Calu3 (cell line): ENCODE data around the gene OSTN. TPM values are rescaled to one million over a fixed set of nuclear protein-coding genes. Genes with fewer than 3 reads are reported as not detected.

ENCODE experiments used
- BruUV-seq: library from RNA; stranded (reverse); fragments of 400-500 nt; replicated peaks from 2 replicates; lab custom pipeline; 2021; lab: Mats Ljungman, UMichigan
- CTCF ChIA-PET: fragments of 300-600 bp; sonication (Branson Sonifier 250); formaldehyde crosslinking; loops from one replicate; lab custom pipeline; 2022; ENCODE audit warnings: antibody characterized with exemption; lab: Charles Lee
- DNase-seq: peaks from one replicate; pipeline ENCODE4 v3.0.0; 2022
- H3K27ac Mint-ChIP-seq: one replicate; pipeline ENCODE4 v1.8.0; 2022; ENCODE audit warnings: mixed read lengths; ENCODE audit not compliant: unreplicated experiment
- H3K27me3 Mint-ChIP-seq: one replicate; pipeline ENCODE4 v1.8.0; 2022; ENCODE audit warnings: mixed read lengths; ENCODE audit not compliant: unreplicated experiment
- H3K36me3 Mint-ChIP-seq: one replicate; pipeline ENCODE4 v1.8.0; 2022; ENCODE audit warnings: mild to moderate bottlenecking, moderate library complexity, mixed read lengths; ENCODE audit not compliant: insufficient read depth, unreplicated experiment
- H3K4me1 Mint-ChIP-seq: one replicate; pipeline ENCODE4 v1.8.0; 2022; ENCODE audit warnings: mild to moderate bottlenecking, low read depth, mixed read lengths; ENCODE audit not compliant: unreplicated experiment
- H3K4me3 Mint-ChIP-seq: one replicate; pipeline ENCODE4 v1.8.0; 2022; ENCODE audit warnings: mild to moderate bottlenecking, low read depth, moderate library complexity, mixed read lengths; ENCODE audit not compliant: unreplicated experiment
- H3K9me3 Mint-ChIP-seq: one replicate; pipeline ENCODE4 v1.8.0; 2022; ENCODE audit warnings: low read depth, mixed read lengths; ENCODE audit not compliant: unreplicated experiment
- CTCF ChIP-seq: fragments of 200-600 bp; IDR thresholded peaks from one replicate; pipeline ENCODE4 v1.8.0; 2022; ENCODE audit warnings: antibody characterized with exemption; ENCODE audit not compliant: unreplicated experiment
- intact Hi-C: fragments of 100-400 bp; cut with micrococcal nuclease; formaldehyde crosslinking; loops from one replicate; pipeline ENCODE4 v1.10.0; 2022; ENCODE audit not compliant: unreplicated experiment
- total RNA-seq: library from RNA; stranded (reverse); gene quantifications from 2 replicates; pipeline ENCODE4 v1.2.3, GENCODE V29; 2022

Gene OSTN
- total RNA-seq, 1 experiment from 2014 or later: not detected

GRCh38 chr3:191246630-191247029 is 47.6 kb downstream of the OSTN start:
- no peaks in the 10 kb centered on the region for H3K9me3 Mint-ChIP-seq
- intact Hi-C loops: loop anchor here (10.0 kb wide), 1 partner anchor 108 kb away; no protein-coding TSS in a partner anchor
- H3K36me3 Mint-ChIP-seq: no peaks in the 10 kb centered on the region
- BruUV-seq: no TSS peak
- CTCF ChIA-PET: interaction anchor here (0.7 kb wide), 1 partner anchor 34 kb away, joined by 3 read pairs; no protein-coding TSS in a partner anchor
- no peak for TF ChIP-seq CTCF
- no peak overlapping the region for H3K4me3 Mint-ChIP-seq
- no peak overlapping the region for H3K27ac Mint-ChIP-seq
- H3K27me3 Mint-ChIP-seq: no peaks in the 10 kb centered on the region
- peak; percentile 32 for DNase-seq
- H3K4me1 Mint-ChIP-seq: peaks cover 15% of the 10 kb centered on the region

- no peak overlapping the region for H3K27ac Mint-ChIP-seq
- H3K9me3 Mint-ChIP-seq: no peaks in the 10 kb centered on the region
- intact Hi-C loops: no loop called here
- no peak overlapping the region for H3K4me3 Mint-ChIP-seq
- BruUV-seq: no TSS peak
- no peak for DNase-seq
- TF ChIP-seq CTCF: no peak
- H3K36me3 Mint-ChIP-seq: no peaks in the 10 kb centered on the region
- no peaks in the 10 kb centered on the region for H3K4me1 Mint-ChIP-seq
- CTCF ChIA-PET: no interaction called here
- no peaks in the 10 kb centered on the region for H3K27me3 Mint-ChIP-seq
Measured at GRCh38 chr3:191253089-191253799, 54.2 kb downstream of the OSTN start.

GRCh38 chr3:191254098-191254873 is 55.2 kb downstream of the OSTN start:
- H3K4me3 Mint-ChIP-seq: no peak overlapping the region
- CTCF ChIA-PET: no interaction called here
- intact Hi-C loops: no loop called here
- no peak for DNase-seq
- no peaks in the 10 kb centered on the region for H3K27me3 Mint-ChIP-seq
- no TSS peak for BruUV-seq
- H3K9me3 Mint-ChIP-seq: no peaks in the 10 kb centered on the region
- H3K4me1 Mint-ChIP-seq: peaks cover 8% of the 10 kb centered on the region
- H3K36me3 Mint-ChIP-seq: no peaks in the 10 kb centered on the region
- TF ChIP-seq CTCF: no peak
- no peak overlapping the region for H3K27ac Mint-ChIP-seq

- CTCF ChIA-PET: interaction anchor here (0.8 kb wide), 1 partner anchor 10 kb away, joined by 5 read pairs; no protein-coding TSS in a partner anchor
- TF ChIP-seq CTCF: no peak
- DNase-seq: no peak
- BruUV-seq: no TSS peak
- peaks cover 8% of the 10 kb centered on the region for H3K4me1 Mint-ChIP-seq
- H3K4me3 Mint-ChIP-seq: no peak overlapping the region
- no peaks in the 10 kb centered on the region for H3K9me3 Mint-ChIP-seq
- H3K27ac Mint-ChIP-seq: no peak overlapping the region
- no peaks in the 10 kb centered on the region for H3K27me3 Mint-ChIP-seq
- no peaks in the 10 kb centered on the region for H3K36me3 Mint-ChIP-seq
- intact Hi-C loops: no loop called here
Measured at GRCh38 chr3:191255156-191255555, 56.1 kb downstream of the OSTN start.
